Measurements from ENCODE around the gene MVB12B. TPM values are rescaled to one million over a fixed set of nuclear protein-coding genes. Genes with fewer than 3 reads are reported as not detected.

Gene MVB12B

Small RNAs within 50 kb of the gene (small RNA-seq; reads per million reads assigned to genes)
- not detected for gene RF00108 (ENCODE audit: insufficient read depth)

All from neuronal stem cell (in vitro differentiated cells).